GM12878 (cell line): ENCODE data around the gene GABRB2. TPM values are rescaled to one million over a fixed set of nuclear protein-coding genes. Genes with fewer than 3 reads are reported as not detected.
A peak's percentile ranks its signal among the peaks of the same experiment; 100 is the strongest.

Experiments
- ASH2L ChIP-seq: fragments of 300-600, 200-600 bp; sonication (generic); IDR thresholded peaks from 2 replicates; pipeline ENCODE4 v1.6.1; 2017; ENCODE audit warnings: low read depth, mild to moderate bottlenecking, borderline replicate concordance
- CTCF ChIP-seq, 3 experiments: IDR thresholded peaks in 2 of 3; conservative IDR thresholded peaks in 1 of 3; 2 replicates each; pipeline ENCODE4 v1.5.1; 2011; ENCODE audit warnings: low read depth in 3 of 3, low read length in 3 of 3, mild to moderate bottlenecking in 3 of 3, control low read depth in 2 of 3, moderate library complexity in 2 of 3, inconsistent platforms in 1 of 3, mixed read lengths in 1 of 3; ENCODE audit not compliant: control insufficient read depth in 2 of 3, insufficient read depth in 1 of 3; ENCODE audit errors: extremely low read depth in 1 of 3
- EED ChIP-seq: sonication (generic); IDR thresholded peaks from 2 replicates; pipeline ENCODE4 v1.6.1; 2016; ENCODE audit warnings: antibody characterized with exemption, low read depth
- EGR1 ChIP-seq, 2 experiments: IDR thresholded peaks; 1 replicate in 1 of 2; 2 replicates in 1 of 2; pipeline ENCODE4 v1.6.1; 2011 to 2012; ENCODE audit warnings: low read depth in 2 of 2, low read length in 2 of 2, borderline replicate concordance in 1 of 2, mild to moderate bottlenecking in 1 of 2, moderate library complexity in 1 of 2
- EP300 ChIP-seq, 2 experiments: fragments of 150-350 bp in 1 of 2; IDR thresholded peaks; 2 replicates each; pipeline ENCODE4 v1.6.1; 2011 to 2012; ENCODE audit warnings: low read depth in 2 of 2, low read length in 2 of 2, borderline replicate concordance in 1 of 2, improper control_type of control experiment in 1 of 2, inconsistent platforms in 1 of 2; ENCODE audit not compliant: control insufficient read depth in 1 of 2
- FOXM1 ChIP-seq: IDR thresholded peaks from 2 replicates; pipeline ENCODE4 v1.6.1; 2012; ENCODE audit warnings: low read depth, mild to moderate bottlenecking, inconsistent platforms, low read length, moderate library complexity
- GATAD2B ChIP-seq: fragments of 450-650 bp; conservative IDR thresholded peaks from 2 replicates; pipeline ENCODE4 v1.6.1; 2017; ENCODE audit warnings: low read depth, mild to moderate bottlenecking, moderate library complexity
- KDM1A ChIP-seq: fragments of 200-600 bp; sonication (generic); IDR thresholded peaks from 2 replicates; pipeline ENCODE4 v1.6.1; 2016; ENCODE audit warnings: borderline replicate concordance
- MEF2B ChIP-seq: fragments of 450-650 bp; IDR thresholded peaks from 2 replicates; pipeline ENCODE4 v1.6.1; 2018; ENCODE audit warnings: mild to moderate bottlenecking, moderate library complexity; ENCODE audit not compliant: partially characterized antibody, poor library complexity, severe bottlenecking
- NFIC ChIP-seq: IDR thresholded peaks from 2 replicates; pipeline ENCODE4 v1.6.1; 2012; ENCODE audit warnings: low read depth, mild to moderate bottlenecking, inconsistent platforms, low read length, moderate library complexity
- NR2F1 ChIP-seq: fragments of 450-650 bp; conservative IDR thresholded peaks from 2 replicates; pipeline ENCODE4 v1.6.1; 2017; ENCODE audit warnings: mild to moderate bottlenecking
- POLR2A ChIP-seq: IDR thresholded peaks from 2 replicates; pipeline ENCODE4 v1.6.1; 2011; ENCODE audit warnings: low read depth, mild to moderate bottlenecking, low read length
- PRDM15 ChIP-seq: fragments of 450-650 bp; formaldehyde crosslinking; IDR thresholded peaks from 2 replicates; pipeline ENCODE4 v1.4.0; 2020; ENCODE audit warnings: mild to moderate bottlenecking, moderate library complexity
- RELA ChIP-seq: fragments of 450-650 bp; IDR thresholded peaks from 2 replicates; pipeline ENCODE4 v1.8.0; 2014; ENCODE audit warnings: borderline replicate concordance; ENCODE audit not compliant: partially characterized antibody
- SPI1 ChIP-seq: IDR thresholded peaks from 2 replicates; pipeline ENCODE4 v1.6.1; 2011; ENCODE audit warnings: low read depth, mild to moderate bottlenecking, low read length, moderate library complexity, borderline replicate concordance; ENCODE audit not compliant: insufficient read depth
- YBX1 ChIP-seq: fragments of 450-650 bp; IDR thresholded peaks from 2 replicates; pipeline ENCODE4 v1.6.1; 2016; ENCODE audit warnings: antibody characterized with exemption
- YY1 ChIP-seq: IDR thresholded peaks from 2 replicates; pipeline ENCODE4 v1.6.1; 2011; ENCODE audit warnings: low read depth, mild to moderate bottlenecking, low read length
- ZNF274 ChIP-seq: IDR thresholded peaks from one replicate; pipeline ENCODE4 v1.8.0; 2011; ENCODE audit not compliant: insufficient read length, insufficient read depth
- polyA plus RNA-seq, 11 experiments: library from polyadenylated mRNA; depleted of rRNA in 4 of 11; unstranded in 6 of 11; stranded (reverse) in 5 of 11; fragments of >200 nt; fragmentation: Nextera tagmentation in 4 of 11; fragmentation: Illumina TruSeq in 1 of 11; extraction: Ambion mirVana in 4 of 11; extraction: Trizol in 1 of 11; gene quantifications; 1 replicate in 1 of 11; 2 replicates in 10 of 11; pipeline versions ENCODE4 v1.2.1 to v1.2.3, GENCODE V29; 2011 to 2016; ENCODE audit warnings: inconsistent platforms in 2 of 11, missing spikeins in 2 of 11, low read depth in 1 of 11
- total RNA-seq, 4 experiments: library from RNA; depleted of rRNA in 3 of 4; stranded (reverse); fragments of >200 nt in 3 of 4; fragmentation: Illumina TruSeq in 1 of 4; extraction: Trizol in 1 of 4; gene quantifications; 2 replicates each; pipeline versions ENCODE4 v1.2.1 to v1.2.3, GENCODE V29; 2013 to 2021
- TF ChIP-seq, protein P1 (sequence below): IDR thresholded peaks from 2 replicates; pipeline ENCODE4 v1.6.1; 2011; ENCODE audit warnings: borderline replicate concordance, low read depth, mild to moderate bottlenecking, moderate library complexity, low read length; ENCODE audit not compliant: insufficient read depth, poor library complexity, severe bottlenecking
- TF ChIP-seq, protein P2 (sequence below): fragments of 450-650 bp; IDR thresholded peaks from 2 replicates; pipeline ENCODE4 v1.6.1; 2017; ENCODE audit warnings: mild to moderate bottlenecking, low read depth, inconsistent platforms; ENCODE audit not compliant: poor library complexity, severe bottlenecking

The GABRB2 gene
- total and polyA plus RNA-seq, 10 of the 15 experiments (the other 5 are each of a cell fraction or from before 2014, with no cell fraction given), result 0.12 to 0.85 (median 0.43) TPM

DNA sequence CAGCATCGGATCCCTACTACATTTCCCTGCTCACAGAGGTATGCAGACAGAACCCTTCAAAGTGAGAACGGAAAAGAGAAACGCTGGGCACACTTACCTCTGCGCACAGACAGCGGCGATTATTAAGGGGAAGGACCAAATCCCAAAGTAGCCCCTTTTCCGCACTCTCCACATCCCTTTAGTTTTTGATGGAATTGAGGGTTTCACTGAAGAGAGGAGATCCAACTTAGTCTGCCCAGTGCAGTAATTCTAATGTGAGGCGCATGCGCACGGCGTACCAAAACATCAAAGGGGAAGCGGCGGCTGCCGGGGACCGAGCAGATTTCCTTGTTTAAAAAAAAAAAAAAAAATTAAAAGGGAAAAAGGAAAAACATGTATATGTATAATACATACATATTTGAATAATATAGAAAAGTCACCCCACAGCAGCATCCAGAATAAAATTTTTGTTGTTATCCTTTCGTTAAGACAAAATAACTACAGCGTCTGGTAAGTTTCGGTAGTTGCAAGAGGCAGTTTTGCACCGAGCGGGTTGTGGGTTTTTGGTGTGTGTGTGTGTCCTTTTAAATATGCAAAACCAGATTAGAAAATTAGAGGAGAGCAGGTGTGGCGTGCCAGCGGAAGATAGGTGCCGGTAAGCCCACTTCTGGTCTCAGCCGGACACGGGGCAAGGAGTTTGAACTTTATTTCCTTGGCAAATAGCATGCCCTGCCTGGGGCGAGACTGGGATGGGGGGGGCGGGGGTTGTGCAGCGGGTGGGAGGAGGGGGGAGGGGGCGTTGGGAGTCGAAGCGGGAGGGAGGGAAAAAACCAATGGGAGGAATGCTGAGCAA, at the start of gene GABRB2 (continued):
- TF ChIP-seq, protein P1, sequence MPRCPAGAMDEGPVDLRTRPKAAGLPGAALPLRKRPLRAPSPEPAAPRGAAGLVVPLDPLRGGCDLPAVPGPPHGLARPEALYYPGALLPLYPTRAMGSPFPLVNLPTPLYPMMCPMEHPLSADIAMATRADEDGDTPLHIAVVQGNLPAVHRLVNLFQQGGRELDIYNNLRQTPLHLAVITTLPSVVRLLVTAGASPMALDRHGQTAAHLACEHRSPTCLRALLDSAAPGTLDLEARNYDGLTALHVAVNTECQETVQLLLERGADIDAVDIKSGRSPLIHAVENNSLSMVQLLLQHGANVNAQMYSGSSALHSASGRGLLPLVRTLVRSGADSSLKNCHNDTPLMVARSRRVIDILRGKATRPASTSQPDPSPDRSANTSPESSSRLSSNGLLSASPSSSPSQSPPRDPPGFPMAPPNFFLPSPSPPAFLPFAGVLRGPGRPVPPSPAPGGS, result no peak
- no peak for TF ChIP-seq NR2F1
- TF ChIP-seq EGR1 (IDR thresholded peaks at IDR 0.05; ENCODE audit: borderline replicate concordance in 1 of 2, low read depth in 2 of 2, low read length in 2 of 2), result no peak
- TF ChIP-seq ASH2L, result no peak
- TF ChIP-seq POLR2A, result no peak
- TF ChIP-seq YY1, result no peak
- TF ChIP-seq MEF2B, result no peak
- no peak for TF ChIP-seq PRDM15 (CRISPR knock-in tag)
- TF ChIP-seq, protein P2, sequence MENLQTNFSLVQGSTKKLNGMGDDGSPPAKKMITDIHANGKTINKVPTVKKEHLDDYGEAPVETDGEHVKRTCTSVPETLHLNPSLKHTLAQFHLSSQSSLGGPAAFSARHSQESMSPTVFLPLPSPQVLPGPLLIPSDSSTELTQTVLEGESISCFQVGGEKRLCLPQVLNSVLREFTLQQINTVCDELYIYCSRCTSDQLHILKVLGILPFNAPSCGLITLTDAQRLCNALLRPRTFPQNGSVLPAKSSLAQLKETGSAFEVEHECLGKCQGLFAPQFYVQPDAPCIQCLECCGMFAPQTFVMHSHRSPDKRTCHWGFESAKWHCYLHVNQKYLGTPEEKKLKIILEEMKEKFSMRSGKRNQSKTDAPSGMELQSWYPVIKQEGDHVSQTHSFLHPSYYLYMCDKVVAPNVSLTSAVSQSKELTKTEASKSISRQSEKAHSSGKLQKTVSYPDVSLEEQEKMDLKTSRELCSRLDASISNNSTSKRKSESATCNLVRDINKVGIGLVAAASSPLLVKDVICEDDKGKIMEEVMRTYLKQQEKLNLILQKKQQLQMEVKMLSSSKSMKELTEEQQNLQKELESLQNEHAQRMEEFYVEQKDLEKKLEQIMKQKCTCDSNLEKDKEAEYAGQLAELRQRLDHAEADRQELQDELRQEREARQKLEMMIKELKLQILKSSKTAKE, result no peak
- no peak for TF ChIP-seq KDM1A
- peak; percentile 36; the same call in 1 of the 2 replicates for TF ChIP-seq SPI1
- TF ChIP-seq ZNF274, result no peak
- TF ChIP-seq YBX1, result no peak
- TF ChIP-seq GATAD2B, result no peak
- no peak for TF ChIP-seq FOXM1
- no peak for TF ChIP-seq NFIC
- TF ChIP-seq EP300 (IDR thresholded peaks at IDR 0.05; ENCODE audit: borderline replicate concordance in 1 of 2, control insufficient read depth in 1 of 2, low read depth in 2 of 2, low read length in 2 of 2), result no peak
- no peak for TF ChIP-seq EED
- no peak for TF ChIP-seq CTCF (IDR thresholded peaks at IDR 0.05 in 2 of 3, conservative IDR thresholded peaks at IDR 0.05 in 1 of 3; ENCODE audit: control insufficient read depth in 2 of 3, extremely low read depth in 1 of 3, insufficient read depth in 1 of 3, low read depth in 3 of 3, low read length in 3 of 3)
- no peak for TF ChIP-seq RELA
